Left lobe of liver (tissue), 2 donors: ENCODE results near the gene MS4A3. TPM values are rescaled to one million over a fixed set of nuclear protein-coding genes. Genes with fewer than 3 reads are reported as not detected.
"Not testable (repeated sequence)": the region's sequence is repeated elsewhere in the genome, so short reads cannot be mapped to it uniquely, and the experiment has no call there.

Source experiments
- ATAC-seq: fragments of 200-7000 bp; cut with Tn5 transposase; one replicate; pipeline ENCODE4 v1.9.1; 2020; ENCODE audit warnings: mild to moderate bottlenecking, moderate library complexity
- DNase-seq: peaks from one replicate; pipeline ENCODE4 v3.0.0-alpha.2; 2020; ENCODE audit warnings: low spot score
- total RNA-seq: library from RNA; stranded (reverse); gene quantifications from one replicate; pipeline ENCODE4 v1.2.1, GENCODE V29; 2021
- donor health status: DM: no; HTN: no; CAD: no; lungs with moderate emphysema.
- donor health status: DM: no; HTN: yes; CAD: no.

The MS4A3 gene
- total RNA-seq, 1 donor from 2014 or later = 0.25 TPM

DNA sequence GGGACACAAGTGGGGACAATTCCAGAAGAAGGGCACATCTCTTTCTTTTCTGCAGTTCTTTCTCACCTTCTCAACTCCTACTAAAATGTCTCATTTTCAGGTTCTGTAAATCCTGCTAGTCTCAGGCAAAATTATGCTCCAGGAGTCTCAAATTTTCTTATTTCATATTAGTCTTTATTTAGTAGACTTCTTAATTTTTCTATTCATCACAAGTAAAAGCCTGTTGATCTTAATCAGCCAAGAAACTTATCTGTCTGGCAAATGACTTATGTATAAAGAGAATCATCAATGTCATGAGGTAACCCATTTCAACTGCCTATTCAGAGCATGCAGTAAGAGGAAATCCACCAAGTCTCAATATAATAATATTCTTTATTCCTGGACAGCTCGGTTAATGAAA lies 31.9 kb downstream of the MS4A3 start, which contains the start of gene MS4A2:
Gene MS4A2 (plus strand): TSS at position 301 of the 400 bp plus-strand sequence. CDS start 102 bp downstream, outside the sequence.
- ATAC-seq (no peak), DNase-seq (no peak)

DNA sequence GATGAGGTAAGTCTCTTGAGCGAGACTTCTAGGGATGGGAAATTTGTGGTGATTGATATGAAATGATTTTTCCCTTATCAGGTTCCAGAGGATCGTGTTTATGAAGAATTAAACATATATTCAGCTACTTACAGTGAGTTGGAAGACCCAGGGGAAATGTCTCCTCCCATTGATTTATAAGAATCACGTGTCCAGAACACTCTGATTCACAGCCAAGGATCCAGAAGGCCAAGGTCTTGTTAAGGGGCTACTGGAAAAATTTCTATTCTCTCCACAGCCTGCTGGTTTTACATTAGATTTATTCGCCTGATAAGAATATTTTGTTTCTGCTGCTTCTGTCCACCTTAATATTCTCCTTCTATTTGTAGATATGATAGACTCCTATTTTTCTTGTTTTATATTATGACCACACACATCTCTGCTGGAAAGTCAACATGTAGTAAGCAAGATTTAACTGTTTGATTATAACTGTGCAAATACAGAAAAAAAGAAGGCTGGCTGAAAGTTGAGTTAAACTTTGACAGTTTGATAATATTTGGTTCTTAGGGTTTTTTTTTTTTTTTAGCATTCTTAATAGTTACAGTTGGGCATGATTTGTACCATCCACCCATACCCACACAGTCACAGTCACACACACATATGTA lies 39.1 kb downstream of the MS4A3 start:
- no peak for ATAC-seq
- no peak for DNase-seq

DNA sequence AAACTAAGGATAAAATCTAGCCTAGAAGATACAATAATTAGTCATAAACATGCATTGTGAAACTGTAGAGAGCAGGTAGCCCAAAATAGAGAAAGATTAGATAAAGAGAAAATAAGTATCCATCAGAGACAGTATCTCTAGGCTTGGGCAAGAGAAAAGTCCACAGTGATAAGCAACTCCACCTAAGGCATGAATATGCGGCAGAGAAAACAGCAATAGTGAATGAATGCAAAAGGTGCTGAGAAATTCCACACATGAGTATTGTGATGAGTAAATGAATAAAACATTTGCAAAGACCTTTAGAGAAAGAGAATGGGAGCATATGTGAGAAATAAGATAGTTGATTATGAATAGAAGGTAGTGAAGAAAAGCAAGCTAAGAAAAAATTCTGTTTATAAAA lies 40.7 kb downstream of the MS4A3 start:
- DNase-seq (no peak), ATAC-seq (no peak)

DNA sequence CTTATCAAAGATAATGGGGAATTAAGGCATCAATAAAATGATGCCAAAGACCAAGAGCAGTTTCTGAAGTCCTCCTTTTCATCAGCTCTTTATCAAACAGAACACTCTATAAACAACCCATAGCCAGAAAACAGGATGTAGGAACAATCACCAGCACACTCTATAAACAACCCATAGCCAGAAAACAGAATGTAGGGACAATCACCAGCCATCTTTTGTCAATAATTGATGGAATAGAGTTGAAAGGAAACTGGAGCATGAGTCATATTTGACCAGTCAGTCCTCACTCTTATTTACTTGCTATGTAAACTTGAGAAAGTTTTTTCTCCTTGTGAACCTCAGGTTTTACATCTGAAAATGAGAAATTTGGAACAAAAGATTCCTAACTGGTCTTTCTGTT lies 42.0 kb downstream of the MS4A3 start:
- no peak for ATAC-seq
- no peak for DNase-seq

DNA sequence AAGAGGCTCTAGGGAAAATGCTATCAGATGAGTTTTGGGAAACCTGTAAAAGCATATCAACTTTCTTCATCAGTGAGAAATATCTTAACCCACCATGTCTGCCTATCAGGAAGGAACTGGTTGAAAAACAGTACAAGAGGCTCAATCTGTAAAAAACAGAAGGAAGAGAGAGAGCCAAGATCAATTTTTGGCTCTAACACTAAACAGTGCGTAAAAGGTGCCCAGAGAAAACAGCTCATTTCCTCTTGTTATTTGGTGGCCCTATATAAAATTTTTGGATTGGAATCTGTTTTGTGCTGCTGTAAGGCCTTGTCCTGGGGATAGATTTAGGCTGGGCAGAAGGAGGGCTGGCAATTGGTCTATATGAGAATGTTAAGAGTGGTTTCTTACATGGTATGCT lies 44.1 kb downstream of the MS4A3 start:
- ATAC-seq (no peak), DNase-seq (no peak)

DNA sequence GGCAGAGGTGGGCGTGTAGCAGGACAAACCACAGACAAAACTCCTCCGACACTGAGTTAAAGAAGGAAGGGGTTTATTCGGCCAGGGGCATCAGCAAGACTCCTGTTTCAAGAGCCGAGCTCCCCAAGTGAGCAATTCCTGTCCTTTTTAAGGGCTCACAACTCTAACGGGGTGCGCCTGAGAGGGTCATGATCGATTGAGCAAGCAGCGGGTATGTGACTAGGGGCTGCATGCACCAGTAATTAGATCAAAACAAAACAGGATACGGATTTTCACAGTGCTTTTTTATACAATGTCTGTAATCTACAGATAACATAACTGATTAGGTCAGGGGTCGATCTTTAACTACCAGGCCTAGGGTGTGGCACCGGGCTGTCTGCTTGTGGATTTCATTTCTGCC lies 44.9 kb downstream of the MS4A3 start:
- DNase-seq, ATAC-seq: not testable (repeated sequence)

DNA sequence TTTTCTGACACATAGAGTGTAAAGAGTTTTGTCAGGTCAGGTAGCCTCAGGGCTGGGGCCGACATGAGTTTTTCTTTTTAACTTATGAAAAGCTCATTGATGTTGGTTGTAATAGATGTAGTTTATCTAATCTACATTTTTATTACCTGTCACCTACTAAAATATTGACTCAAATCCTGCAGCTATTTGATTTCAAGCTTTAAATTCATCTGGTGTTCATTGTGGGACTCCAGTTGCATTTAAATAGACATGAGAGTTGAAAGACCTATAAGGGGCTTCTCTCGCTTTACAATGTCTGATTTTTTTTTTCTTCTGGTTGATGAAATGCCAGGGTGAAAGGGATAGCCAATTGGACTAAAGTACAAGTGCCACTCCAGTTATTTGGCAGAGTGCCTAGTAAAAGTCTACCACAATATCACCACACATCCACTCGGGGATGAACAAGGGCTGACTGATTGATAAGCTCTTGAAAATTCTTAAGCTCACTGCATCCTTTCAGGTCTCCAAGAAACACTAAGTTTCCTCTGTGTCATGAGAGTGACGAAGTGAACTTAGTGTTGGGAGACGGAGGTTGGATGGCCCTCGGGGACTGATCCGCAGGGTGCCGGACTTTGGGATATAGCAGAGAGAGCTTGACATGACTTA lies 48.1 kb downstream of the MS4A3 start:
- not testable (repeated sequence) for DNase-seq

DNA sequence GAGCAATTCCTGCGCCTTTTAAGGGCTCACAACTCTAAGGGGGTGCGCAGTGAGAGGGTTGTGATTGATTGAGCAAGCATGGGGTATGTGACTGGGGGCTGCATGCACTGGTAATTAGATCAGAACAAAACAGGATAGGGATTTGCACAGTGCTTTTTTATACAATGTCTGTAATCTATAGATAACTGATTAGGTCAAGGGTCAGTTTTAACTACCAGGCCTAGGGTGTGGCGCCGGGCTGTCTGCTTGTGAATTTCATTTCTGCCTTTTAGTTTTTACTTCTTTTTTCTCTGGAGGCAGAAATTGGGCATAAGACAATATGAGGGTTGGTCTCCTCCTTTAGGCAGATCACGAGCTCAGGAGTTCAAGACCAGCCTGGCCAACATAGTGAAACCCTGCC lies 52.2 kb downstream of the MS4A3 start:
- ATAC-seq, DNase-seq: not testable (repeated sequence)

More for the DNA sequence above, 48.1 kb downstream of the MS4A3 start:
- ATAC-seq = not testable (repeated sequence)

DNA sequence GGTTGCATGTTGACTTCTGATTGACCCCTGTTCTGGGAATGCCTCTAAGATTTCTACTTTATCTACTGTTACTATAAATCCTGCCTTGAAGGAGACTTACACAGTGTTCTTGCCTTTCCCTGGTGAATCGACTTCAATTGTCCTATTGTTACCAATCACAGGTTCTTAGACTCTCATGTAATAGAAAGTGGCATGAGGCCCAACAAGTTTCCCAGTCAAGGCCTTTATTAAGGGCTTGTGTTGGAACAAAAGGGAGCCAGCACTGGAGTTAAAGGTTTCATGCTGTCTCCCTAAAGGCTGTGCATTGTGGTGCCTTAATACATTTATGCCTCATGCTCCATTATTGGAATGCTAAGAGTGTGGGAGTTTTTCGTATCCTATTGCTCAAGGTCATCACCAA lies 55.3 kb downstream of the MS4A3 start:
- ATAC-seq (no peak), DNase-seq (no peak)

DNA sequence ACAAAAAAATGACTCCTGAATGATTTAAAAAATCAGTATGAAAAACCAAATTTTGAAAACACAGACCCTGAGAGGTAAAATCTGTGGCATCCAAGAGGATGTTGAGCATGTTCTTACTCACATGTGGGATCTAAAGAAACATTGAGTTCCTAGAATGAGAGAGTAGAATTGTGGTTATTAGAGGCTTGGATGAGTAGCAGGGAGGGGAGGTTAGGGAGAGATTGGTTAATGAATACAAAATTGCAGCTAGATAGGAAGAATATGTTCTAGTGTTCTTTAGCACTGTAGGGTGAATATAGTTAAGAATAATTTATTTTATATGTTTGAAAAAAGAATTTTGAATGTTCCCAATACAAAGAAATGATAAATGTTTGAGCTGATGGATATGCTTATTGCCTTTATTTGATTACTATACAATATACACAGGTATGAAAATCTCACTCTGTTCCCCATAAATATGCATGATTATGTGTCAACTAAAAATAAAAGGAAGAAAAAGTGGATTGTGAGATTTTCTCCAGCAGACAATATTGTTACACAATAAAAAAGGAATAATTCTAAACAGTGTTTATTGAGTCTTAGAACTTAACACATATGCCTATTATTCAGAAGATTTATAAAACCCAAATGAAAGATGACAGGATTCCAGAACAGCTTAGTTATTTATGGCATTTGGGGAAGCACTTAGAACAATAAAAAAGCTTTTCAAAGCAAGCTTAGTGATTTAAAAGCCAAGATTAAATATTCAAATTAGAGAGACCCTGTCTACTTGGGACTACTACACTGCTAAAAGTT lies 60.7 kb downstream of the MS4A3 start:
- ATAC-seq (no peak), DNase-seq (no peak)

DNA sequence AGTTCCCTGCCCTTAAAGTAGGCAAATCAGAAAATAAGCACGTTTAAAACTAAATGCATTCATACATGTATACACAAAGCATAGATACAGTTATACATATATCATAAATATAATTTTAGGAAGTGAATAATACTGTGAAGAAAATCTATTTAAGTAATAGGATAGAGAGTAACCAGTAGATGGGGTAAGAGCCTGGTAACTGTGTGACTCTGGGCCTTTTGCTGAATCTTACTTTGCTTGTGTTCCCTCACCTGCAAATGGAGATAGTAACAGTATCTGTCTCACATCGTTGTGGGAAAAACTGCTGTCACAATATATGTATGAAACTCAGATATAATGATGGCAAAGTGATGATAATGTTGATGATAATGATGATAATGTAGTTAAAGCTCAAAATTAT lies 61.9 kb downstream of the MS4A3 start:
- ATAC-seq = no peak
- no peak for DNase-seq

DNA sequence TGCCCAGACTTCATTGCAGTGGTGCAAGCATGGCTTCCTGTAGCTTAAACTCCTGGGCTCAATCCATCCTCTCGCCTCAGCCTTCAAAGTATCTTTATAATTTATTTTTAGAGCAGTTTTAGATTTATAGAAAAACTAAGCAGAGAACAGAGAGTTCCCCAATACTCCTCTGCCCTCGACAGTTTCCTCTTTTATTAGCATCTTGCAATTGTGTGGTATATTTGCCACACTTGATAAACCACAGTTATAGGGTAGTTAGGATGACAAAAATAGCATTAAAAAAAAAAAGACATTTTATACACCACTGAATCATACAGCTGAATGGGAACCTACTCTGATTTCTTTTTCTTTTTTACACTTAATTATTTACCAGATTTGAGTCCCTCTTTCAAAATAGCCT lies 63.2 kb downstream of the MS4A3 start:
- ATAC-seq (no peak), DNase-seq (no peak)

Other genes with a start within 250 kb of the MS4A3 start
- 34.3 TPM for gene MRPL16, start 245.9 kb upstream of the MS4A3 start, total RNA-seq
- not detected for gene CBLIF, start 211.2 kb upstream of the MS4A3 start, total RNA-seq
- 0.45 TPM for gene TCN1, start 190.2 kb upstream of the MS4A3 start, total RNA-seq
- gene OOSP3, start 177.9 kb upstream of the MS4A3 start, total RNA-seq = not detected
- not detected for gene OOSP1, start 118.2 kb upstream of the MS4A3 start, total RNA-seq
- gene OOSP4A, start 92.6 kb upstream of the MS4A3 start, total RNA-seq = not detected
- gene OOSP4B, start 39.5 kb upstream of the MS4A3 start, total RNA-seq = not detected
- gene OOSP2, start 16.3 kb upstream of the MS4A3 start, total RNA-seq = not detected
- 0.15 TPM for gene MS4A2, start 32.0 kb downstream of the MS4A3 start, total RNA-seq
- gene MS4A6A, start 126.4 kb downstream of the MS4A3 start, total RNA-seq = 37.7 TPM
- 2.3 TPM for gene MS4A4E, start 186.5 kb downstream of the MS4A3 start, total RNA-seq
- gene MS4A4A, start 224.0 kb downstream of the MS4A3 start, total RNA-seq = 5.6 TPM